GM13976 (cell line): ENCODE results near the gene SMARCAL1.

ENCODE experiments used
- DNase-seq: peaks from one replicate; pipeline ENCODE4 v3.0.0; 2012; ENCODE audit warnings: low spot score
- CTCF ChIP-seq: IDR thresholded peaks from 2 replicates; pipeline ENCODE4 v1.5.1; 2012; ENCODE audit warnings: borderline replicate concordance, mild to moderate bottlenecking; ENCODE audit not compliant: insufficient read depth; ENCODE audit errors: extremely low read depth, missing control alignments, control extremely low read depth
- in situ Hi-C: fragments of 300-500 bp; cut with MboI; formaldehyde crosslinking; loops from one replicate; pipeline ENCODE4 v1.12.0; 2022; ENCODE audit warnings: low sequenced_read_pairs, mixed read lengths, inconsistent platforms; ENCODE audit not compliant: unreplicated experiment

SMARCAL1 gene

DNA sequence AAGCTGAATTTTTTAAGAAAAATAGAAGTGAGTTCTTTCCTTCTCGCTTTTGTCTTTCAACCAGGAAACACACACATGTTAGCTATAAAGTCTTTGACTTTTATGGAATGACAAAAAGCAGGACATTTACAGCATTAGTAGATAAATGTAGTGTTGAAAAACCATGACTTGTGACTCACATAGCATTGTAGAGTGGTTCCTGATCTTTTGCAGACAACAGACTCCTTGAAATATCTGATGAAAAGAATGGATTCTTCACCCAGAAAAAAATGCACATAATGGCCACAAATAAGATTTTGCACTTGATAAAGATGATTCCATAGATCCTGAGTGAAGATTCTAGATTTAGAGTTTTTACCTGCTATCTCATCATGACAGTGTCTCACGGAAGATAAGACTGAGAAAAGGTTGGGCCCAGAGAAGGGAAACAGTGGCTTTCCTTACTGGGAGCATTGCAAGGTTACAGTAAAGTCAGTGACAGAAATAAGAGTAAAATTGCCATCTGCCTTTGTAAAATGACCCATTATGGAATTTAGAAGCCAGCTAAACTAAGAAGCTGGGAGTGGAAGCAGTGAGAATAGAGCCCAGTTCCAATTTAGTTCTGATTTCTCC, 14.0 kb downstream of the SMARCAL1 start:
- DNase-seq: no peak
- in situ Hi-C loops: no loop called here
- TF ChIP-seq CTCF: no peak

- in situ Hi-C loops: no loop called here
- no peak for DNase-seq
- TF ChIP-seq CTCF: no peak
Observed at GRCh38 chr2:216426938-216427337, 14.7 kb downstream of the SMARCAL1 start.

- no peak for DNase-seq
- in situ Hi-C loops: no loop called here
- TF ChIP-seq CTCF: no peak
Observed at GRCh38 chr2:216428618-216429350, 16.5 kb downstream of the SMARCAL1 start.

DNA sequence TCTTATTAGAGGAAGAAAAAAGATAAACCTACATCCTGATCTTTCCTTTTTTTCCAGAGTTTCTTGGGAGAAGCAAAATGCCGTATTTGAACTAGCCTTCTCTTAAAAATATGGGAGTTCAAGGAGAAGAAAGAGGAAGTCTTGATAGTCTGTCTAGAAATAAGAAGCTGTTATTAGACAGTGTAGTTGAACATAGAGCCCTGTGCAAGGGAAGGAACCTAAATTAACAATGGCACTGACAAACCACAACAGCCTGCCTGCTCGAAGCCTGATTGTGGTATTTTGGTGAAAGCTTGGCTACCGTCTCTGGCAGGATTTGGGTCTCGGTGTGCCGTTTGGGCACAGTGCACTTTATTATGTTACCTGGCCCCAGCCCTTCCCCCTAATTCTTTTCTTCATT, 17.1 kb downstream of the SMARCAL1 start:
- DNase-seq: no peak
- in situ Hi-C loops: no loop called here

DNA sequence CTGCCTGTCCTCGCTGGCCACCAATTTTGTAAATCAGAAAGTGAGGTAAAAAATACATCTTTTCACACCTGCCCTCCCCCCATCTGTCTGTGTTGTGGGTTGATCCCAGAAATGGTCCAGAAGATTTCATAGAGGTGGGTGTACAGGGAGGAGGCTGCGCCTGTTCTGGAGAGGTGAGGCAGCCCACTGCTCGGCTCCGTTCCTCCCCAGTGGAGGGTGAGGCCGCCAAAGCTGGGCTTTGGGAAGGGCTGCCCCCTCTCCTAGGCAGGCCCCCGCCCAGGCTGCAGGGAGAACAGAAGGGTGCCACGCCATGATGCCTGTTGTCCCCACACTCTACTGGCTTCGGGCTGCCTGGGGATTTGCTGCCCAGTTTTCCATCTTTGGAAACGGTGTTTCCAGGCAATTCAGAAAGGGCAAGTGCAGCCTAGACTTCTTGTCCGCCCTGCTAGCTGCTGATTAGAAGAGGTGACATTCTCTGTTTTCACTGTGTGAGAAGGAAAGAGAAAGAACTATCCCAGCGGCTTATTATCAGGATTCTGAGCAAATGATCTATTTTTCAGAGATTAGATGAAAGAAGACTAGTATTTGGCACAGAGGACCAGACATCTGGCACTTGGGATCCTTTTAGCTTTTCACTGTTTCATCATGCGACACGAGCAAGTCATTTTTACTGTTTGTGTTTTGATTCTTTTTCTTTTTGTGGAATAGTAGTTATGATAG, 18.7 kb downstream of the SMARCAL1 start:
- DNase-seq: no peak
- in situ Hi-C loops: no loop called here

More for the DNA sequence above, 17.1 kb downstream of the SMARCAL1 start:
- TF ChIP-seq CTCF: no peak

DNA sequence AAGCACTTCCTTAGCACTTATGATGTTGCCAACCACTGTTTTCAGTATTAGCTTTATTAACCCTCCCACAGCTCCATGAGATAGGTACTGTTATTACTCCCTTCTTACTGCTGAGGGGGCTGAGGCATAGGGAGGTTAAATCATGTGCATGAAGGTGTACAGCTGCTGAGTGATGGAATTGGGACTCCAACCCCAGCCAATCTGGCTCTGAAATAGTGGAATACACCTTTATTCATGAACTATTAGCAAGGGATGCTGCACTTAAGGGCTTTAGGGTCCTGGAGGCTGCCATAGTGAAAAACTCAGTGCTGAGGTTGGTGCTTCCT, 19.2 kb downstream of the SMARCAL1 start:
- no peak for DNase-seq
- TF ChIP-seq CTCF: no peak
- in situ Hi-C loops: no loop called here

More for the DNA sequence above, 18.7 kb downstream of the SMARCAL1 start:
- TF ChIP-seq CTCF: no peak
